Measurements from ENCODE around the gene PDE4D.

GRCh38 chr5:59722874-59723273 lies 170.7 kb downstream of the PDE4D start:
- TF ChIP-seq CTCF (conservative IDR thresholded peaks at IDR 0.05 in 1 of 2, IDR thresholded peaks at IDR 0.05 in 1 of 2; ENCODE audit: extremely low read depth in 1 of 2, insufficient read depth in 1 of 2, low read depth in 1 of 2, low read length in 2 of 2) = no peak
- no peak for TF ChIP-seq EZH2 (IDR thresholded peaks at IDR 0.05; ENCODE audit: borderline replicate concordance, low read length)
